Activated CD8-positive, alpha-beta memory T cell treated with anti-CD3 and anti-CD28 coated beads, Interleukin-2, amount 10 ng/mL, durations not matched to agents 7 days and 5 days (primary cell): Measurements from ENCODE around the gene SLC15A1. TPM values are rescaled to one million over a fixed set of nuclear protein-coding genes. Genes with fewer than 3 reads are reported as not detected.
"Not testable (repeated sequence)": the region's sequence is repeated elsewhere in the genome, so short reads cannot be mapped to it uniquely, and the experiment has no call there.

Experiments
- ATAC-seq: fragments of 150-1000 bp; cut with Tn5 transposase; one replicate; pipeline ENCODE4 v1.10.0; 2021; ENCODE audit warnings: moderate library complexity
- CTCF ChIA-PET: fragments of 350-600 bp; sonication (Branson Sonifier 250); formaldehyde crosslinking; loops from one replicate; lab custom pipeline; 2021; ENCODE audit warnings: antibody characterized with exemption; lab: Charles Lee
- DNase-seq: peaks from one replicate; pipeline ENCODE4 v3.0.0-alpha.2; 2020
- H3K27ac Mint-ChIP-seq: one replicate; pipeline ENCODE4 v1.8.0; 2021; ENCODE audit warnings: mild to moderate bottlenecking, mixed read lengths
- H3K27me3 Mint-ChIP-seq: one replicate; pipeline ENCODE4 v1.8.0; 2021; ENCODE audit warnings: mixed read lengths
- H3K36me3 Mint-ChIP-seq: one replicate; pipeline ENCODE4 v1.8.0; 2021; ENCODE audit warnings: mild to moderate bottlenecking, mixed read lengths
- H3K4me1 Mint-ChIP-seq: one replicate; pipeline ENCODE4 v1.8.0; 2021; ENCODE audit warnings: mixed read lengths
- H3K4me3 Mint-ChIP-seq: one replicate; pipeline ENCODE4 v1.8.0; 2021; ENCODE audit warnings: mild to moderate bottlenecking, moderate library complexity, mixed read lengths
- H3K9me3 Mint-ChIP-seq: one replicate; pipeline ENCODE4 v1.8.0; 2022; ENCODE audit warnings: low read depth, mixed read lengths
- total RNA-seq, 2 experiments: library from RNA; stranded (reverse); gene quantifications; one replicate each; pipeline ENCODE4 v1.2.3, GENCODE V29; 2021

The SLC15A1 gene
- total RNA-seq, 2 experiments from 2014 or later, result not detected

DNA sequence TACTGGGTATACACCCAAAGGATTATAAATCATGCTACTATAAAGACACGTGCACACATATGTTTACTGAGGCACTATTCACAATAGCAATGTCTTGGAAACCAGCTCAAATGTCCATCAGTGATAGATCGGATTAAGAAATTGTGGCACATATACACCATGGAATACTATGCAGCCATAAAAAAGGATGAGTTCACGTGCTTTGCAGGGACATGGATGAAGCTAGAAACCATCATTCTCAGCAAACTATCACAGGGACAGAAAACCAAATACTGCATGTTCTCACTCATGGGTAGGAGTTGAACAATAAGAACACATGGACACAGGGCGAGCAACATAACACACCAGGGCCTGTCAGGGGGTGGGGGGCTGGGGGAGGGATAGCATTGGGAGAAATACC, 2.0 kb upstream of the SLC15A1 start:
- not testable (repeated sequence) for ATAC-seq

DNA sequence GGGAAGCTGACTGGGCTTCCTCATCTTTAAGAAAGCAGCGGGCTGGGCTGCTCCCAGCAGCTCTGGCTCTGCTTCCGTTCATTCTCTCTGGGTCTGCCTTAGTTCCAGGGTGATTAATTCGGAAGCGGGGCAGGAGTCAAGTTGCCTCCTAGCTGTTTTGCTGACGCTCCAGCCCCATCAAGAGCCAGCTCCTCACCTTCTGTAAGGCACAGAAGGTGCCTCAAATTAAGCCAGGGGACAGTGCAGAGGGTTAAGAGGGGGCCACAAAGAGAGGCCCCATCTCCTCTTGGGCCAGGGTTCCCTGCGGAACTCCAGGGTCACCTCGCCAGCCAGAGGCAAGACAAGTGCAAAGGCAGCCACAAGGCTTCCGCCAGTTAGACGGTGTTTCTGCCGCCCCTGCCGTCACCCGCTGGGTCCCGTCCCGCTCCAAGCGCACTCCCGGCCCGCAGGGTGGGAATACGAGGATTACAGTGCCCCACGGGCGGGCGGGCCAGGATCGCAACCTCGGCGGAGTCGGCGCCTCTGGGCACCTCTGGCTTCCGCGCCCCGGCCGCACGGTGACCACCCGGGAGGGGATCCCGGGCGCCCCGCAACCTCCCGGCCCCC, 508 bp downstream of the SLC15A1 start:
- Mint-ChIP-seq H3K27me3 (peaks cover 62% of the 10 kb centered on the region), H3K4me3 (no peak overlapping the region)

More for the DNA sequence above, 2.0 kb upstream of the SLC15A1 start:
- DNase-seq, H3K4me3 Mint-ChIP-seq, H3K36me3 Mint-ChIP-seq, CTCF ChIA-PET, H3K4me1 Mint-ChIP-seq, H3K9me3 Mint-ChIP-seq, H3K27ac Mint-ChIP-seq: not testable (repeated sequence)
- peaks cover 64% of the 10 kb centered on the region for H3K27me3 Mint-ChIP-seq

DNA sequence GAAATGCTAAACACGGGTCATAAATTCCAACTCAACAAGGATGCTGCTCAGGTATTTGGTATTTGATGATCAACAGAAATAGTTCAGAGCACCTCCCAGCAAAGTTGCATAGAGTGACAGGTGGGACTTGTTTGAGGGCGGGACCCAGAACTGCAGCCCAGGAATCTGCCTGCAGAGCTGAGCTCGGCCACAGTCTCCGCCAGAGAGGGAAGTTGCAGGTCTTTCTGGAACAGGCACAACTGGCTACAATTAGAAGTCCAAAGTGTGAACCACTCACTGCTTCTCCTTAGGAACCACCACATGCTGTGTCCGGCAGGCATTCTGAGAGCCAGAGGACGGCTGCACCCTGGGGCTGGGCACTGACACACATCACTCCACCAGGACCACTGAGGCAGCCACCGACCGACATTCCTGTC, 1.1 kb downstream of the SLC15A1 start:
- Mint-ChIP-seq H3K36me3 (peaks cover 4% of the 10 kb centered on the region), H3K4me3 (no peak overlapping the region), H3K27ac (no peak overlapping the region), H3K27me3 (peaks cover 59% of the 10 kb centered on the region), H3K9me3 (peaks cover 3% of the 10 kb centered on the region), H3K4me1 (peaks cover 3% of the 10 kb centered on the region)
- DNase-seq (no peak), ATAC-seq (no peak)
- CTCF ChIA-PET, result no interaction called here

More for the DNA sequence above, 508 bp downstream of the SLC15A1 start:
- ATAC-seq (no peak), DNase-seq (no peak)
- peaks cover 3% of the 10 kb centered on the region for H3K9me3 Mint-ChIP-seq
- peaks cover 3% of the 10 kb centered on the region for H3K4me1 Mint-ChIP-seq
- CTCF ChIA-PET, result no interaction called here
- no peak overlapping the region for H3K27ac Mint-ChIP-seq
- peaks cover 4% of the 10 kb centered on the region for H3K36me3 Mint-ChIP-seq

DNA sequence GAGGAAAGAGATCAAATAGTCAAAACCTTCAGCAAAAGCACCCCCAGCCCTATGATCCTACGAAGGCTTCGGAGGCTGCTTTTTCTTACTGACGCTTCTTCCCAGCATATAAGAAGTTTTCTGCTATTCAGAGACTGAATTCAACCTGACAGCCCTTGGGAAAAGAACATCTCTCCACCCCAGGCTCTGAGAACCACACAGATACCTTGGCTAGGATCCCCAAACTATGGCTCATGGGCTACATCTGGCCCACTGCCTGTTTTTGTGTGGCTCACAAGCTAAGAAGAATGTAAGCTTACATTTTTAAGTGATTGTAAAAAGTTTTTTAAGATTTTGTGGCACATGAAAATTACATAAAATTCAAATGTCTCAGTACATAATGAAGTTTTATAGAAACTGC, 3.0 kb downstream of the SLC15A1 start:
- H3K9me3 Mint-ChIP-seq, result peaks cover 3% of the 10 kb centered on the region
- ATAC-seq (no peak), DNase-seq (no peak)
- peaks cover 4% of the 10 kb centered on the region for H3K36me3 Mint-ChIP-seq
- CTCF ChIA-PET, result no interaction called here
- H3K4me3 Mint-ChIP-seq, result no peak overlapping the region
- H3K4me1 Mint-ChIP-seq, result peaks cover 3% of the 10 kb centered on the region
- no peak overlapping the region for H3K27ac Mint-ChIP-seq
- peaks cover 49% of the 10 kb centered on the region for H3K27me3 Mint-ChIP-seq

DNA sequence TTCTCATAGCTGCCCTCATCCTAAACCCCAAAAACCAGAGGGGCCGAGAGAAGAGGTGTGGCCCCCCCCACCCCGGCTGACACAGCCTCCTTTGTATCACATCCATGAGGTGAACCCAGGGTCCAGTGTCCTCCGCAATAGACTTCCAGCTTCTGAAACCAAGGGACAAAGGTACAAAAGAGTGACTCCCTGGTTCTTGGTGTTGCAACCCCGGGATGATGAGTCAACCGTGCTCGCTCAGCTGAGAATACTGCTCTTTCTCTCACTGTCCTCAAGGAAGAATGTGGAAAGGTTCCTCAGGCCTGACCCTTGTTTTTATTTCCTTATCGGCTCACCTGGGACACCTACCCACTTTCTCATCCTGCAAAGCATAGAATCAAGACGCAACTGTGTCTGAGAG, 5.5 kb downstream of the SLC15A1 start:
- H3K9me3 Mint-ChIP-seq, result no peaks in the 10 kb centered on the region

GRCh38 chr13:98743377-98743776, 9.1 kb downstream of the SLC15A1 start:
- Mint-ChIP-seq H3K4me3 (no peak overlapping the region), H3K9me3 (no peaks in the 10 kb centered on the region), H3K36me3 (no peaks in the 10 kb centered on the region), H3K27ac (no peak overlapping the region), H3K4me1 (no peaks in the 10 kb centered on the region), H3K27me3 (peaks cover 2% of the 10 kb centered on the region)
- ATAC-seq, result no peak
- CTCF ChIA-PET, result no interaction called here
- no peak for DNase-seq

More for the DNA sequence above, 5.5 kb downstream of the SLC15A1 start:
- ATAC-seq (no peak), DNase-seq (no peak)
- Mint-ChIP-seq H3K27me3 (peaks cover 30% of the 10 kb centered on the region), H3K4me3 (no peak overlapping the region), H3K4me1 (no peaks in the 10 kb centered on the region), H3K36me3 (no peaks in the 10 kb centered on the region), H3K27ac (no peak overlapping the region)
- CTCF ChIA-PET, result no interaction called here

GRCh38 chr13:98742961-98743360, 9.5 kb downstream of the SLC15A1 start:
- CTCF ChIA-PET, result no interaction called here
- no peaks in the 10 kb centered on the region for H3K36me3 Mint-ChIP-seq
- no peaks in the 10 kb centered on the region for H3K4me1 Mint-ChIP-seq
- ATAC-seq (no peak), DNase-seq (no peak)
- peaks cover 2% of the 10 kb centered on the region for H3K27me3 Mint-ChIP-seq
- H3K9me3 Mint-ChIP-seq, result no peaks in the 10 kb centered on the region
- no peak overlapping the region for H3K4me3 Mint-ChIP-seq
- no peak overlapping the region for H3K27ac Mint-ChIP-seq

GRCh38 chr13:98741741-98742435, 10.6 kb downstream of the SLC15A1 start:
- H3K27me3 Mint-ChIP-seq, result peaks cover 2% of the 10 kb centered on the region
- no peak overlapping the region for H3K4me3 Mint-ChIP-seq
- H3K27ac Mint-ChIP-seq, result no peak overlapping the region
- CTCF ChIA-PET, result interaction anchor here (1.6 kb wide), 1 partner anchor 37 kb away, joined by 4 read pairs; no protein-coding TSS in a partner anchor
- H3K9me3 Mint-ChIP-seq, result no peaks in the 10 kb centered on the region
- H3K4me1 Mint-ChIP-seq, result no peaks in the 10 kb centered on the region
- no peaks in the 10 kb centered on the region for H3K36me3 Mint-ChIP-seq
- DNase-seq (peak; percentile 18), ATAC-seq (no peak)

DNA sequence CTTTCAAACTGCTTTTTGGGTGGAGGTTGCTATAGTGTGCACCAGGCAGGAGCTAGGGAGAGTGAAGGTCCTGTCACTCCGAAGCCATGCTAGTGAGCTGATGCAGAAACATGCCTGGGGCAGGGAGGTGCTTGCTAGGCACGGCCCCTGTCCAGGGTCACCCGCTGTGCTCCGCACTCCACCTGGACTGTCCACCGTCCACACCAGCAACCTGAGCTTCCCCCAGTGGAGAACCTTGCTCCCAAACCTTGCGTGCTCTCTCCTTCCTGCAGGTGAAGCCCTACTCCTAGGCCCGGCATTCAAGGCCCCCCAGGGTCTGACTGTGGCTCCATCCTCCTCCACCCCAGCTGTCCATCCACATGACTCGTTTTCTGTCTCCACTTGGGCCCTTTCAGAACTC, 12.3 kb downstream of the SLC15A1 start:
- Mint-ChIP-seq H3K4me3 (no peak overlapping the region), H3K27me3 (peaks cover 3% of the 10 kb centered on the region), H3K27ac (no peak overlapping the region), H3K9me3 (no peaks in the 10 kb centered on the region), H3K4me1 (no peaks in the 10 kb centered on the region), H3K36me3 (no peaks in the 10 kb centered on the region)
- CTCF ChIA-PET, result no interaction called here
- no peak for ATAC-seq
- peak; percentile 31 for DNase-seq

DNA sequence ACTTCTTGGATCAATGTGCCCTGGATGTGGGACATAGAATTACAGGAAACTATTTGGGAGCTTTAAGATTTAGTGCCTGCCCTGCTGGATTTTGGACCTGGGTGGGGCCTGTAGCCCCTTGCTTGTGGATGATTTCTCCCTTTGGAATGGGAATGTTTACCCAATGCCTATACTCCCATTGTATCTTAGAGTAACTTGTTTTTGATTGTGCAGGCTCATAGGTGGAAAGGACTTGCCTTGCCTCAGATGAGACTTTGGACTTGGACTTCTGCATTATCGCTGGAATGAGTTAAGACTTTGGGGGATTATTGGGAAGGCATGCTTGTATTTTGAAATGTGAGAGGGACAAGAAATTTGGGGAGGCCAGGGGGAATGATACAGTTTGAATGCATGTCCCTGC, 13.5 kb downstream of the SLC15A1 start:
- CTCF ChIA-PET, result no interaction called here
- Mint-ChIP-seq H3K4me3 (no peak overlapping the region), H3K27ac (no peak overlapping the region), H3K9me3 (no peaks in the 10 kb centered on the region), H3K4me1 (no peaks in the 10 kb centered on the region), H3K27me3 (peaks cover 3% of the 10 kb centered on the region), H3K36me3 (no peaks in the 10 kb centered on the region)
- ATAC-seq (no peak), DNase-seq (peak; percentile 5)

GRCh38 chr13:98738213-98738612, 14.3 kb downstream of the SLC15A1 start:
- H3K36me3 Mint-ChIP-seq, result no peaks in the 10 kb centered on the region
- no peaks in the 10 kb centered on the region for H3K9me3 Mint-ChIP-seq
- no peak for ATAC-seq
- peaks cover 3% of the 10 kb centered on the region for H3K27me3 Mint-ChIP-seq
- peak; percentile 9 for DNase-seq
- CTCF ChIA-PET, result no interaction called here
- no peak overlapping the region for H3K27ac Mint-ChIP-seq
- H3K4me1 Mint-ChIP-seq, result no peaks in the 10 kb centered on the region
- no peak overlapping the region for H3K4me3 Mint-ChIP-seq

DNA sequence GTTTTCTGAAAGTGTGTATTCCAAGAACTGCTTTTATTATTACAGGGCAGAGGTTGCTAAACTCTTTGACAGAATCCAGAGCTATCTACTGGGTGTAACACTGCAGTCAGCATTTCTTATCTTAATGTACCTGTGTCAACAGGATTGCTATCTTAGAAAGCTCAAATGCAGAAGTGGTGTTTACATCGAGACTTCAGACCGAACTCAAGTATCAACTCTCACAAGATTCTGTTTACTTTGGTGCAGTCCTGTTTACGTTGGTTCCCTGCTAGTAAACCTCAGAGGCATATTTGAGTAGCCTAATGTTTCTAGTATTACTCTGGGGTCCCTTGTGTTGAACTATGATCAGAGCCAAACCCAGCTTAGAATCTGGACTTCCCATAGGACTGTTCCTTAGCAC, 20.5 kb downstream of the SLC15A1 start:
- H3K4me3 Mint-ChIP-seq, result no peak overlapping the region

DNA sequence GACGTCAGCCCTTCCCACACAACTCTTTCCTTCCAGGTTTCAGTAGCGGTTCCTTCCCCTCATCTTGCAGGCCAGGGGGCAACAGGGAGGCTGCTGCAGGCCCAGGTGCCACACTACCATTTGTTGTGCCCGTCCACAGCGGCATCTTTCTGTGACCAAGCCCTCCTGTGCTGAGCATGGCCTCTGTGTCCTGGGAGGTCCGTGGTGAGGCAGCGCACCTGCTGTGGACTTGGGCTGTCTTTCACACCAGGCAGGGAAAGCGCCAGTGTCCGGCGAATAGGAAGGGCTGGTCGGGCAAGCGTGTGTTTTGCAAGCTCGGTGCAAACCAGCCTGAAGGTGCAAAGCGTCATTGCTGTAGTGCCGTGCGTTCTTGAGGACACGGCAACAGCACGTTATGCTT, 21.4 kb downstream of the SLC15A1 start:
- ATAC-seq, result no peak
- no peaks in the 10 kb centered on the region for H3K9me3 Mint-ChIP-seq
- H3K4me1 Mint-ChIP-seq, result peaks cover 21% of the 10 kb centered on the region
- H3K4me3 Mint-ChIP-seq, result no peak overlapping the region
- no peaks in the 10 kb centered on the region for H3K36me3 Mint-ChIP-seq
- CTCF ChIA-PET, result no interaction called here
- peaks cover 3% of the 10 kb centered on the region for H3K27me3 Mint-ChIP-seq
- no peak overlapping the region for H3K27ac Mint-ChIP-seq
- no peak for DNase-seq

More for the DNA sequence above, 20.5 kb downstream of the SLC15A1 start:
- Mint-ChIP-seq H3K27me3 (peaks cover 3% of the 10 kb centered on the region), H3K4me1 (peaks cover 21% of the 10 kb centered on the region), H3K36me3 (no peaks in the 10 kb centered on the region), H3K9me3 (no peaks in the 10 kb centered on the region), H3K27ac (no peak overlapping the region)
- CTCF ChIA-PET, result no interaction called here
- peak; percentile 9 for ATAC-seq
- no peak for DNase-seq

- no peaks in the 10 kb centered on the region for H3K36me3 Mint-ChIP-seq
- CTCF ChIA-PET, result no interaction called here
- no peak overlapping the region for H3K4me3 Mint-ChIP-seq
- no peak overlapping the region for H3K27ac Mint-ChIP-seq
- ATAC-seq (no peak), DNase-seq (no peak)
- no peaks in the 10 kb centered on the region for H3K27me3 Mint-ChIP-seq
- H3K4me1 Mint-ChIP-seq, result peaks cover 21% of the 10 kb centered on the region
- no peaks in the 10 kb centered on the region for H3K9me3 Mint-ChIP-seq
Observed at GRCh38 chr13:98730441-98730840, 22.0 kb downstream of the SLC15A1 start.
